ENCODE data around the gene TINCR. TPM values are rescaled to one million over a fixed set of nuclear protein-coding genes. Genes with fewer than 3 reads are reported as not detected.

TINCR gene
- total RNA-seq, 1 experiment from 2014 or later, result 0.17 TPM

- Mint-ChIP-seq H3K4me3 (no peak overlapping the region; a peak in 1 of 5 replicates), H3K27ac (peak overlapping the region; percentile 53 to 65 (median 55); a peak in 3 of 7 replicates), H3K36me3 (ENCODE audit: insufficient read depth in 1 of 3, low read depth in 3 of 3) (peaks cover 24 to 55% (median 54%) of the 10 kb centered on the region in 3 experiments), H3K9me3 (no peaks in the 10 kb centered on the region; a peak in 1 of 5 replicates), H3K4me1 (peaks cover 15 to 23% of the 10 kb centered on the region in 2 experiments), H3K27me3 (ENCODE audit: low read depth) (no peaks in the 10 kb centered on the region)
- Histone ChIP-seq H3K56ac (ENCODE audit: insufficient read length, low read depth, low read length) (no peak overlapping the region), H2AFZ (ENCODE audit: low read length) (no peak overlapping the region), H3K4me2 (ENCODE audit: insufficient read depth, insufficient read length, low read length) (no peak overlapping the region), H3K79me2 (ENCODE audit: insufficient read depth, low read length) (no peaks in the 10 kb centered on the region), H3K23me2 (ENCODE audit: insufficient read length, low read depth, low read length, poor library complexity, severe bottlenecking) (peaks cover 5% of the 10 kb centered on the region), H3K4me1 (ENCODE audit: insufficient read depth, low read length) (no peaks in the 10 kb centered on the region; the same call in 1 of the 2 replicates), H2AK5ac (ENCODE audit: insufficient read length, low read length) (no peak overlapping the region), H3K79me1 (ENCODE audit: insufficient read depth, low read depth, low read length, poor library complexity, severe bottlenecking) (no peaks in the 10 kb centered on the region), H2BK15ac (ENCODE audit: low read depth, low read length) (no peak overlapping the region), H4K91ac (ENCODE audit: insufficient read length, low read depth, low read length) (no peak overlapping the region), H3K27me3 (ENCODE audit: insufficient read depth, low read length) (no peaks in the 10 kb centered on the region), H4K20me1 (ENCODE audit: control insufficient read depth, insufficient read depth, insufficient read length) (no peaks in the 10 kb centered on the region), H3T11ph (ENCODE audit: low read length) (no peak overlapping the region), H3K9ac (ENCODE audit: extremely low read depth, insufficient read length, low read length) (no peak overlapping the region), H3K9me3 (ENCODE audit: control insufficient read depth, low read depth, low read length) (no peaks in the 10 kb centered on the region), H4K5ac (ENCODE audit: insufficient read length, low read depth, low read length) (no peak overlapping the region), H3K27ac (ENCODE audit: insufficient read length, low read depth, low read length) (no peak overlapping the region), H2BK120ac (ENCODE audit: low read depth, low read length, poor library complexity, severe bottlenecking) (no peak overlapping the region), H2BK5ac (ENCODE audit: insufficient read length, low read length) (no peak overlapping the region), H4K8ac (replicated peaks; ENCODE audit: insufficient read length, low read depth, low read length) (no peak overlapping the region), H3K14ac (ENCODE audit: insufficient read depth, low read length) (no peak overlapping the region), H3K23ac (ENCODE audit: insufficient read length, low read depth, low read length) (no peak overlapping the region), H3K18ac (ENCODE audit: insufficient read length, low read depth, low read length) (no peak overlapping the region), H3K4ac (ENCODE audit: low read depth, low read length) (no peak overlapping the region), H2BK20ac (ENCODE audit: low read depth, low read length, poor library complexity, severe bottlenecking) (no peak overlapping the region), H2BK12ac (ENCODE audit: insufficient read length, low read depth, low read length) (no peak overlapping the region)
- no peak for TF ChIP-seq CTCF (conservative IDR thresholded peaks at IDR 0.05)
- no peak for DNase-seq
- WGBS (ENCODE audit: extremely low coverage, insufficient read length, low lambda C conversion rate), result no CpG with 5 or more reads among the region's 23 CpGs
Measured at GRCh38 chr19:5587661-5588060, 19.9 kb upstream of the TINCR start.
